GM23338 (cell line): Measurements from ENCODE around the gene CFAP65. TPM values are rescaled to one million over a fixed set of nuclear protein-coding genes. Genes with fewer than 3 reads are reported as not detected.

Source experiments
- ATAC-seq: fragments of 200-7000 bp; cut with Tn5 transposase; 3 replicates; pipeline ENCODE4 v1.9.1; 2020
- DNase-seq: peaks from one replicate; pipeline ENCODE4 v3.0.0-alpha.2; 2015; ENCODE audit warnings: low spot score
- H2AFZ ChIP-seq: fragments of 200-600 bp; sonication (generic); 2 replicates; pipeline ENCODE4 v1.8.0; 2016; ENCODE audit warnings: antibody characterized with exemption, mild to moderate bottlenecking, moderate library complexity
- H3F3A ChIP-seq: fragments of 200-600 bp; sonication (generic); replicated peaks from 2 replicates; pipeline ENCODE4 v1.8.0; 2017; ENCODE audit warnings: antibody characterized with exemption, mixed run types, low read depth
- H3K27ac ChIP-seq: fragments of 200-600 bp; sonication (generic); 2 replicates; pipeline ENCODE4 v1.6.1; 2016; ENCODE audit warnings: low read depth
- H3K27me3 ChIP-seq: fragments of 200-600 bp; sonication (generic); 2 replicates; pipeline ENCODE4 v1.8.0; 2016; ENCODE audit warnings: mild to moderate bottlenecking, mixed run types, moderate library complexity; ENCODE audit not compliant: insufficient read depth
- H3K36me3 ChIP-seq: fragments of 200-600 bp; sonication (generic); 2 replicates; pipeline ENCODE4 v1.8.0; 2016; ENCODE audit warnings: mild to moderate bottlenecking; ENCODE audit not compliant: insufficient read depth
- H3K4me1 ChIP-seq: fragments of 200-600 bp; sonication (generic); 2 replicates; pipeline ENCODE4 v1.8.0; 2016; ENCODE audit warnings: mild to moderate bottlenecking, moderate library complexity; ENCODE audit not compliant: insufficient read depth
- H3K4me2 ChIP-seq: fragments of 200-600 bp; sonication (generic); 2 replicates; pipeline ENCODE4 v1.7.1; 2017; ENCODE audit warnings: mixed run types
- H3K4me3 ChIP-seq: fragments of 200-600 bp; sonication (generic); 2 replicates; pipeline ENCODE4 v1.6.1; 2016; ENCODE audit warnings: mixed run types
- H3K79me2 ChIP-seq: fragments of 200-600 bp; sonication (generic); replicated peaks from 2 replicates; pipeline ENCODE4 v1.8.0; 2017; ENCODE audit warnings: mild to moderate bottlenecking; ENCODE audit not compliant: insufficient read depth
- H3K9me2 ChIP-seq: fragments of 200-600 bp; sonication (generic); 2 replicates; pipeline ENCODE4 v1.8.0; 2017; ENCODE audit not compliant: insufficient read depth
- H4K20me1 ChIP-seq: fragments of 200-600 bp; sonication (generic); replicated peaks from 2 replicates; pipeline ENCODE4 v1.8.0; 2017; ENCODE audit warnings: mild to moderate bottlenecking; ENCODE audit not compliant: insufficient read depth
- H3K27ac Mint-ChIP-seq: 2 replicates; pipeline ENCODE4 v1.8.0; 2020; ENCODE audit warnings: inconsistent platforms, mild to moderate bottlenecking, moderate library complexity, mixed read lengths
- H3K27me3 Mint-ChIP-seq: 3 replicates; pipeline ENCODE4 v1.8.0; 2022; ENCODE audit warnings: low read depth, mild to moderate bottlenecking, moderate library complexity, mixed read lengths, inconsistent platforms; ENCODE audit not compliant: insufficient read depth, poor library complexity
- H3K36me3 Mint-ChIP-seq: 3 replicates; pipeline ENCODE4 v1.8.0; 2021; ENCODE audit warnings: low read depth, mild to moderate bottlenecking, inconsistent platforms, moderate library complexity, mixed read lengths
- H3K4me1 Mint-ChIP-seq: 3 replicates; pipeline ENCODE4 v1.8.0; 2020; ENCODE audit warnings: mild to moderate bottlenecking, inconsistent platforms, mixed read lengths
- H3K4me3 Mint-ChIP-seq: 3 replicates; pipeline ENCODE4 v1.8.0; 2021; ENCODE audit warnings: moderate library complexity, mild to moderate bottlenecking, inconsistent platforms, mixed read lengths
- H3K9me3 Mint-ChIP-seq: 3 replicates; pipeline ENCODE4 v1.8.0; 2020; ENCODE audit warnings: moderate library complexity, mild to moderate bottlenecking, inconsistent platforms, mixed read lengths
- EZH2 ChIP-seq: fragments of 200-600 bp; sonication (generic); IDR thresholded peaks from one replicate; pipeline ENCODE4 v1.8.0; 2017; ENCODE audit warnings: antibody characterized with exemption, mild to moderate bottlenecking, low read depth; ENCODE audit not compliant: unreplicated experiment
- EZH2phosphoT487 ChIP-seq: fragments of 200-600 bp; sonication (generic); IDR thresholded peaks from one replicate; pipeline ENCODE4 v1.8.1; 2018; ENCODE audit warnings: antibody characterized with exemption; ENCODE audit not compliant: unreplicated experiment
- JUNB ChIP-seq: IDR thresholded peaks from one replicate; pipeline ENCODE4 v1.6.1; 2016; ENCODE audit warnings: antibody characterized with exemption; ENCODE audit not compliant: unreplicated experiment
- polyA plus RNA-seq: library from polyadenylated mRNA; unstranded; fragments of >200 nt; fragmentation: Nextera tagmentation; extraction: Ambion mirVana; gene quantifications from 2 replicates; pipeline ENCODE4 v1.2.1, GENCODE V29; 2016
- total RNA-seq: library from RNA; depleted of rRNA; stranded (reverse); fragments of >200 nt; shearing (Covaris generic); gene quantifications from 2 replicates; pipeline ENCODE4 v1.2.3, GENCODE V29; 2014
- TF ChIP-seq, protein P1 (sequence below): fragments of 250-450 bp; sonication (Bioruptor Pico); IDR thresholded peaks from 2 replicates; pipeline ENCODE4 v1.5.0; 2020; ENCODE audit warnings: mild to moderate bottlenecking, moderate library complexity
- TF ChIP-seq, protein P2 (sequence below), 2 experiments: fragments of 200-600 bp in 1 of 2; sonication (generic) in 1 of 2; conservative IDR thresholded peaks; 2 replicates each; pipeline versions ENCODE4 v1.5.1 to v1.6.1; 2016 to 2017; ENCODE audit warnings: antibody characterized with exemption in 2 of 2, low read depth in 2 of 2, mild to moderate bottlenecking in 2 of 2, moderate library complexity in 1 of 2

CFAP65 gene
- total and polyA plus RNA-seq, 2 experiments from 2014 or later: 0.38 to 0.74 TPM

DNA sequence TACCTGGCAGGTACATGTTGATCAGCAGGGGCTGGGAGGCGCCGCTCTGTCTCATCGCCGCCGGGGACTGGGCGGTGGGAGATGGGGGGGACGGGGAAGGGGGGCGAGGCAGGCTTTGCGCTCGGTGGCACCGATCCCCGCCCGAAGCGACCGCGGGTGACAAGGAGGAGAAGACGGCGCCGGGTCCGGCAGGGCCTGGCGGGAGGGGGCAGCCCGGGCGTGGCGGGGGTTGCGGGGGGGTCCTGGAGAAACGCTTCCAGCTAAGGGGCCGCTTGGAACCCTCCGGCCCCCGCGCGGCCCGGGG lies 56.3 kb downstream of the CFAP65 start, which contains the start of gene FEV (continued):
- TF ChIP-seq, protein P1, sequence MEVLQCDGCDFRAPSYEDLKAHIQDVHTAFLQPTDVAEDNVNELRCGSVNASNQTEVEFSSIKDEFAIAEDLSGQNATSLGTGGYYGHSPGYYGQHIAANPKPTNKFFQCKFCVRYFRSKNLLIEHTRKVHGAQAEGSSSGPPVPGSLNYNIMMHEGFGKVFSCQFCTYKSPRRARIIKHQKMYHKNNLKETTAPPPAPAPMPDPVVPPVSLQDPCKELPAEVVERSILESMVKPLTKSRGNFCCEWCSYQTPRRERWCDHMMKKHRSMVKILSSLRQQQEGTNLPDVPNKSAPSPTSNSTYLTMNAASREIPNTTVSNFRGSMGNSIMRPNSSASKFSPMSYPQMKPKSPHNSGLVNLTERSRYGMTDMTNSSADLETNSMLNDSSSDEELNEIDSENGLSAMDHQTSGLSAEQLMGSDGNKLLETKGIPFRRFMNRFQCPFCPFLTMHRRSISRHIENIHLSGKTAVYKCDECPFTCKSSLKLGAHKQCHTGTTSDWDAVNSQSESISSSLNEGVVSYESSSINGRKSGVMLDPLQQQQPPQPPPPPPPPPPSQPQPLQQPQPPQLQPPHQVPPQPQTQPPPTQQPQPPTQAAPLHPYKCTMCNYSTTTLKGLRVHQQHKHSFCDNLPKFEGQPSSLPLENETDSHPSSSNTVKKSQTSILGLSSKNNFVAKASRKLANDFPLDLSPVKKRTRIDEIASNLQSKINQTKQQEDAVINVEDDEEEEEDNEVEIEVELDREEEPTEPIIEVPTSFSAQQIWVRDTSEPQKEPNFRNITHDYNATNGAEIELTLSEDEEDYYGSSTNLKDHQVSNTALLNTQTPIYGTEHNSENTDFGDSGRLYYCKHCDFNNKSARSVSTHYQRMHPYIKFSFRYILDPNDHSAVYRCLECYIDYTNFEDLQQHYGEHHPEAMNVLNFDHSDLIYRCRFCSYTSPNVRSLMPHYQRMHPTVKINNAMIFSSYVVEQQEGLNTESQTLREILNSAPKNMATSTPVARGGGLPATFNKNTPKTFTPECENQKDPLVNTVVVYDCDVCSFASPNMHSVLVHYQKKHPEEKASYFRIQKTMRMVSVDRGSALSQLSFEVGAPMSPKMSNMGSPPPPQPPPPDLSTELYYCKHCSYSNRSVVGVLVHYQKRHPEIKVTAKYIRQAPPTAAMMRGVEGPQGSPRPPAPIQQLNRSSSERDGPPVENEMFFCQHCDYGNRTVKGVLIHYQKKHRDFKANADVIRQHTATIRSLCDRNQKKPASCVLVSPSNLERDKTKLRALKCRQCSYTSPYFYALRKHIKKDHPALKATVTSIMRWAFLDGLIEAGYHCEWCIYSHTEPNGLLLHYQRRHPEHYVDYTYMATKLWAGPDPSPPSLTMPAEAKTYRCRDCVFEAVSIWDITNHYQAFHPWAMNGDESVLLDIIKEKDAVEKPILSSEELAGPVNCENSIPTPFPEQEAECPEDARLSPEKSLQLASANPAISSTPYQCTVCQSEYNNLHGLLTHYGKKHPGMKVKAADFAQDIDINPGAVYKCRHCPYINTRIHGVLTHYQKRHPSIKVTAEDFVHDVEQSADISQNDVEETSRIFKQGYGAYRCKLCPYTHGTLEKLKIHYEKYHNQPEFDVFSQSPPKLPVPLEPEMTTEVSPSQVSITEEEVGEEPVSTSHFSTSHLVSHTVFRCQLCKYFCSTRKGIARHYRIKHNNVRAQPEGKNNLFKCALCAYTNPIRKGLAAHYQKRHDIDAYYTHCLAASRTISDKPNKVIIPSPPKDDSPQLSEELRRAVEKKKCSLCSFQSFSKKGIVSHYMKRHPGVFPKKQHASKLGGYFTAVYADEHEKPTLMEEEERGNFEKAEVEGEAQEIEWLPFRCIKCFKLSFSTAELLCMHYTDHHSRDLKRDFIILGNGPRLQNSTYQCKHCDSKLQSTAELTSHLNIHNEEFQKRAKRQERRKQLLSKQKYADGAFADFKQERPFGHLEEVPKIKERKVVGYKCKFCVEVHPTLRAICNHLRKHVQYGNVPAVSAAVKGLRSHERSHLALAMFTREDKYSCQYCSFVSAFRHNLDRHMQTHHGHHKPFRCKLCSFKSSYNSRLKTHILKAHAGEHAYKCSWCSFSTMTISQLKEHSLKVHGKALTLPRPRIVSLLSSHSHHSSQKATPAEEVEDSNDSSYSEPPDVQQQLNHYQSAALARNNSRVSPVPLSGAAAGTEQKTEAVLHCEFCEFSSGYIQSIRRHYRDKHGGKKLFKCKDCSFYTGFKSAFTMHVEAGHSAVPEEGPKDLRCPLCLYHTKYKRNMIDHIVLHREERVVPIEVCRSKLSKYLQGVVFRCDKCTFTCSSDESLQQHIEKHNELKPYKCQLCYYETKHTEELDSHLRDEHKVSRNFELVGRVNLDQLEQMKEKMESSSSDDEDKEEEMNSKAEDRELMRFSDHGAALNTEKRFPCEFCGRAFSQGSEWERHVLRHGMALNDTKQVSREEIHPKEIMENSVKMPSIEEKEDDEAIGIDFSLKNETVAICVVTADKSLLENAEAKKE: no peak
- no peak for TF ChIP-seq JUNB

DNA sequence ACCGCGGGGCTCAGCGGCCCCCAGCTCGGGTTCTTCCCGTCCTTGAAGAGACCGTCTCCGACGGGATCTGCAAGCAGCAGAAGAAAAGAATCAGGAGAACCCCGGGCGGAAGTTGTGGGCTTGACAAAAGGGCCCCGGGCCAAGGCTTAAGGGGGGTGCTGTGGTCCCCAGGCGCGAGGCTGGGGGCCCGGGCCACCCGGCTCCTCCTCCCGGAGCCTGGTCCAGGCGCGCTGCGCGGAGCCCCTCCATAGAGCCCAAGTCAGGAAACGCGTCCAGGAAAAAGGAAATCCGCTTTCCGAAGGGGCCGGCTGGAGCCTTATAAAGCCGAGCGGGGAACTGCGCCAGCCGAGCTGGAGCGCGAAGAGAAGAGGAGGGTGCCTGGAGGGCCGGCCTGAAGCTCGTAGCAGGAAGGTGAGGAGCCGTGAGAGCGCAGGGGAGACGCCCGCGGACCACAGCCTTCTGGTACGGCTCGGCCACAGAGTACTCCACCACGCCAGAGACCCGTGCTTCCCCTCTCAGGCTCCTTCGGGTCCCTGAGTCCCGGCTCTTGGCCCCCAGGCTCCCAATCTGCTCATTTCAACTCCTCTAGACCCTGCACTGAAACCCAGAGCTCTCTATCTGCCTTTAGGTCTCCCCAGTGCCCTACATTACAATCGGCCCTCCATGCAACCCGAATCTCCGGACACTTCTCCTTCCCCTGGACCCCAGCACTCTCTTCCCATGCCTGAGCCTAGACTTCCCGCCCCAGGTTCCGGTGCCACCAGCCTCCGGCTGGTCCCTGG lies 56.9 kb downstream of the CFAP65 start:
- peak overlapping the region; percentile 69 for H3K4me3 Mint-ChIP-seq
- peak overlapping the region; percentile 81 for H3K4me2 ChIP-seq
- peak; percentile 100 for TF ChIP-seq EZH2
- TF ChIP-seq EZH2phosphoT487: peak; percentile 84
- TF ChIP-seq, protein P2, sequence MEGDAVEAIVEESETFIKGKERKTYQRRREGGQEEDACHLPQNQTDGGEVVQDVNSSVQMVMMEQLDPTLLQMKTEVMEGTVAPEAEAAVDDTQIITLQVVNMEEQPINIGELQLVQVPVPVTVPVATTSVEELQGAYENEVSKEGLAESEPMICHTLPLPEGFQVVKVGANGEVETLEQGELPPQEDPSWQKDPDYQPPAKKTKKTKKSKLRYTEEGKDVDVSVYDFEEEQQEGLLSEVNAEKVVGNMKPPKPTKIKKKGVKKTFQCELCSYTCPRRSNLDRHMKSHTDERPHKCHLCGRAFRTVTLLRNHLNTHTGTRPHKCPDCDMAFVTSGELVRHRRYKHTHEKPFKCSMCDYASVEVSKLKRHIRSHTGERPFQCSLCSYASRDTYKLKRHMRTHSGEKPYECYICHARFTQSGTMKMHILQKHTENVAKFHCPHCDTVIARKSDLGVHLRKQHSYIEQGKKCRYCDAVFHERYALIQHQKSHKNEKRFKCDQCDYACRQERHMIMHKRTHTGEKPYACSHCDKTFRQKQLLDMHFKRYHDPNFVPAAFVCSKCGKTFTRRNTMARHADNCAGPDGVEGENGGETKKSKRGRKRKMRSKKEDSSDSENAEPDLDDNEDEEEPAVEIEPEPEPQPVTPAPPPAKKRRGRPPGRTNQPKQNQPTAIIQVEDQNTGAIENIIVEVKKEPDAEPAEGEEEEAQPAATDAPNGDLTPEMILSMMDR (conservative IDR thresholded peaks at IDR 0.05; ENCODE audit: low read depth in 2 of 2): no peak

More for the DNA sequence above, 56.9 kb downstream of the CFAP65 start:
- H4K20me1 ChIP-seq: peaks cover 18% of the 10 kb centered on the region
- no peaks in the 10 kb centered on the region for H3K36me3 ChIP-seq
- Mint-ChIP-seq H3K27me3 (peaks cover 94% of the 10 kb centered on the region), H3K9me3 (peaks cover 3% of the 10 kb centered on the region; the same call in 1 of the 3 replicates), H3K36me3 (no peaks in the 10 kb centered on the region; the same call in 2 of the 3 replicates), H3K27ac (no peak overlapping the region), H3K4me1 (peaks cover 17% of the 10 kb centered on the region)
- peaks cover 32% of the 10 kb centered on the region; the same call in 1 of the 2 replicates for H3K4me1 ChIP-seq
- peaks cover 98% of the 10 kb centered on the region for H3K27me3 ChIP-seq
- no peak overlapping the region for H3K27ac ChIP-seq
- H3K4me3 ChIP-seq: peak overlapping the region; percentile 51
- H3F3A ChIP-seq: 0 out of 2 replicates have a peak, but pooled peaks cover 4% of the 10 kb centered on the region
- H2AFZ ChIP-seq: peak overlapping the region; percentile 86
- H3K79me2 ChIP-seq: no peaks in the 10 kb centered on the region
- DNase-seq: peak; percentile 73
- peak; percentile 15 for ATAC-seq
- no peaks in the 10 kb centered on the region for H3K9me2 ChIP-seq
